GM18507 (cell line): ENCODE measurements around the gene TRAPPC12.

Source experiments
- DNase-seq: peaks from one replicate; pipeline ENCODE4 v3.0.0; 2011; ENCODE audit warnings: low read depth; ENCODE audit not compliant: insufficient read length; ENCODE audit errors: extremely low spot score
- FAIRE-seq: peaks from 2 replicates; lab custom pipeline; 2011; peaks lifted over from hg19 to GRCh38; lab: Jason Lieb, UNC

Gene TRAPPC12

DNA sequence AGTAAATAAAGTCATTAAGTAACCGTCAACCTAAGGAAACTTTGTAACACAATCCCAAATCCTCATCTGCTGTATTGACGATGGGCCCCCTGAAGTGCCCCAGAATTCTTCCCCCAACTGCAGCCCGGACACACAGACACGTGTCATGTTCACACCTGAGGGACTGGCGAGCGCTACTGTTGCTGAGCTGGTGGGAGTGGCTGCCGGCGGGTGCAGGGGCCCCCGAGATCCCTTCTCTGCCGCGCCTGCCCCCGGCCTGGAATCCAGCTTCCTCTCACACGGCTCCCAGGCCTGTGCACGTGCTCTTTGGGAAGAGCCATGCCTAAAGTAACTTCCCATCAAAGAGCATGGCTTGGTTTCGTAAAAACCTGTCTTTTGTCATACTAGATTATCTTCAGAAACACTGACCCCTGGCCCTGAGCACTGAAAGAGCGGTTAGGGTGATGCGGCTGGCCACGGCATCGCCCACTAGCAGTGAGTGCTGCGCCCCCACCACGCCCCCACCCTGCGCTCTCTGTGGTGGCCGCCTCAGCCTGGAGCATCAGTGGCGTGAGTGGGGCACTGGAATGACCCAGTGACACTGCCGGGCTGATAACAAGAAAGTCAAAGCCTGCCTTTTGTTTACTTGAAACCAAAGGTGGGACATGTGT, 83.8 kb downstream of the TRAPPC12 start:
- FAIRE-seq (no peak), DNase-seq (no peak)

DNA sequence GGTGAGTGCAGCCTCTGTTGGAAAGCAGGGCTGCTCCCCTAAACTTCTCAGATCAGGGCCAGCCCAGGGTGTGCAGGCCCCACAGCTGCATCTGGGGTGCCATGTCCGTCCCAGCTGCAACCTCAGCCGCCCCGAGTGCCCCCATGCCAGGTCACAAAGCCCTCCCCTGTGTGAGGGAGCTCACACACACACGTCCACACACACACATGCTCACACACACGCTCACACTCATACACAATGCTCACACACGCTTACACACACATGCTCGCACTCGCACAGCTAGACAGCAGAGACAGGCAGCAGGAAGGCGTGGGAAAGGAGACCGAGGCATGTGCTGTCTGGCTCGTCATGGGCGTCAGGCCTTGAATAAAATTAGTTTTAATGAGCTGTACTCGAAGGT, 84.5 kb downstream of the TRAPPC12 start:
- no peak for DNase-seq
- FAIRE-seq, result no peak

DNA sequence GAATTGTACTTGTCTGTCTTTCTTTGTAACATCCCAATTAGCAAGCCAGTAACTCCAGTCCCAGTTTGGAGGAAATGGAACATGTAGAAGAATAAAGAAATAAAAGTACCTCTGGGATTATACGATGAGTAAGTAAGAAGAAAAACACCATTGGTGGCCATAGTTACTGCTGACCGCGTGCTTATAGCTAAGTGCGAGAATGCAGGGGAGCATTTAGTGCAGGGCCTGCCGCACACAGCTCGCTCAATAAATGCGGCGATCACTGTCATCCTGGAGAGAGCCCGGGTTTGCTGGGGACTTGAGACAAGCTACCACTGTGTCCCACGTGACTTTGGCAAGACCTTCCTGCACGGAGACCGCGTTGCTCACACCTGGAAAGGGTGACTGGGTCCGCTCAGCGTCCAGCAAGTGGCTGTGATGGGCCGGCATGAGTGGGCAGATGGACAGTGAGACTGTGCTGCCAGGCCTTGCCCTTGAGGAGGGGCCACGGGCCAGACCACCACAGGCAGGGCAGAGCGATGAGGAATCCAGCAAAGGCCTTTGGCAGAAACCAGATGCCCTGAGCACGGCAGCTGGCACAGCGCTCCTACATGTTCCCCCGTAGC, 85.0 kb downstream of the TRAPPC12 start:
- FAIRE-seq, result no peak
- no peak for DNase-seq

DNA sequence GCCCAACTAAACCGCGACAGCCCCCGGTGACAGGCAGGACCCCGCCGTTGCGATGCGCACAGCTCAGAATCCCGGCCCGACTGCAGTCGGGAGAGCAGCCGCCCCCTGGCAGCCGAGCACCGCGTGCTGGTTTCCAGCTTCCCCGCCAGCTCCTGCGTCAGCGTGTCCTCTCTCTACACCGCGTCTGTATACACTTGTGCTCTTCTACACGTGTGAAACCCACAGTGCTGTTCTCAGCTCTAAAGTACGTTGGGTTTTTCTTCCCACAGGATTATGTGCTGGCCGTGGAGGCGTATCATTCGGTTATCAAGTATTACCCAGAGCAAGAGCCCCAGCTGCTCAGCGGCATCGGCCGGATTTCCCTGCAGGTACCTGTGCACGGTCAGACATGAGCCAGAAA, 85.8 kb downstream of the TRAPPC12 start:
- FAIRE-seq (no peak), DNase-seq (no peak)

DNA sequence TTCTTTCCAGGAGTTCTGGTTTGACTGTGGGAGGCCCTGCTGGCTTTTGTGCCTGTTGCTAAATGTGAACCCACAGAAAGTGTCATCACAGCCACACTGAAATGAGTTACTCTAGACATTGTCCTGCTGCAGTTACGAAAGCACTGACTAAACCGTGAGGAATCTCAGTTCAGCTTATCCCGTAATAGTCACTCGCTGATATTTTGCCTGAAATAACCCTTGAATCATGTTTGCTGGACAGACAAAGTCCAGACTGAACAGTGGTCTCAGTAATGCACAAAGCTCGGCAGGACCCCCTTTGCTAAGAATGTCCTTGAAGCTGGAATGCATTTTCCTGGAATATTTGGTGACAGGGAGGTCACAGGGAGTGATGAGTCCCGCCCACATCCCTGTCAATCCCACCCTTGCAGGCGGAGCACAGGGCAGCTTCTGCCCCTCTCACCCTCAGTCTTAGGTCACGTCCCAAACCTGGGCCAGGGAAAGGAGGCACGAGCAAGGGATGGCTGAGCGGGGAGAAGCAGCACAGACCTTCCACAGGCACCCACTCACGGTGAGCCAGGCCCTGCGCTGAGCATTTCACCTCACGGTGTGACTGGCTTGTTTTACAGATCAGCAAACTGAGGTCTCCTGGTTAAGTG, 86.5 kb downstream of the TRAPPC12 start:
- DNase-seq, result no peak
- no peak for FAIRE-seq

DNA sequence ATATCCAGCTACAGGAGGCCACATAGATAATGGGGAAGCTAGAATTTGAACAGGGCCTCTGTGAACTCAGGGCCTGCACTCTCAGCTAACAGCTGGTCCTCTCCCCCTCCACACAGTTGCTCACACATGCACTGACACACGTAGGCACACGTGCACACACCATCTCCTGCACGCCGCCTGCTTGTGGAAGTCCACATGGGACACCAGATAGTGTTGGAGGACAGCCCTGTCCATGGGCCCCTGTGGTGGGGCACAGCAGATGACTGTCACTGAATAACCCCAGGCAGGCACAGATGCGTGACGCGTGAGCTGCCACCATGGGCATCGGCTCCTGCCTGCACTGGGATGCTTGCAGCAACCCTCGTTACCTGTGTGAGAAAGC, 87.0 kb downstream of the TRAPPC12 start:
- DNase-seq, result no peak

DNA sequence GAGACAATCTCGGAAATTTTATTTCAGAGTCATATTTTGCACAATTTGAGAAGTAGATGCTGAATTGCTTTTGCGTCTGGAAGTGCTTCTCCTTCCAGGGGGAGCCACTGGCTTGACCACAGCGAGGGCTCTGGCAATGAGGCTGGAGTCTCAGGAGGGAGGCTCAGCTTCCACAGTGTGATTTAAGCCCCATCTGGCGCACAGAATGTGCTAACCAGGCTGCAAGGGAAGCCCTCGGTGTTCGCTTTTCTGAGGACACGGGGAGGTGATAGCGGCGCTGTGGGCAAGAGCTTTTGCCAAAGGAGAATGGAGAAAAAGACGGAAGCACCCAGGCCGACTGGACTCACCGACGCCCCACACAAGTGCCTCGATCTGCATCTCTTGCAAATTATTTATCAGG, 87.5 kb downstream of the TRAPPC12 start:
- no peak for DNase-seq
- FAIRE-seq, result no peak

More for the DNA sequence above, 87.0 kb downstream of the TRAPPC12 start:
- FAIRE-seq, result no peak

DNA sequence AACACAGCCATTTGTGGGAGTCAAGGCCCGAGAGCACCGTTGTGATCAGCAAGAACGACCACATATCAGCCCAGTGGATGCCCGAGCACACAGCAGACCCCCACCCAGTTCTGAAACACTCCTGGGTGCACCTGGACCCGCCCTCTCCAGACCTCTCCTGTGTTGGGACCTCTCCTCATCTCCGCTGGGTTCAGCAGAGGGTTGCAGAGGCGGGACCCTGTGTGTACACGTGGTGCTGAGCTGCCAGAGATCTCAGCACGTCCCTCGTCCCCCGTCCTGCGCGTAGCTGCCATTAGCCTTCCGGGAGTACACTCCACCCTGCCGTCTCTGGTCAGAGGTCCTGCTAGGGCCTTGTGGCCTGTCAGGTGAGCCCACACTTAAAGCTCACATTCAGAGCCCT, 88.2 kb downstream of the TRAPPC12 start:
- DNase-seq (no peak), FAIRE-seq (no peak)

DNA sequence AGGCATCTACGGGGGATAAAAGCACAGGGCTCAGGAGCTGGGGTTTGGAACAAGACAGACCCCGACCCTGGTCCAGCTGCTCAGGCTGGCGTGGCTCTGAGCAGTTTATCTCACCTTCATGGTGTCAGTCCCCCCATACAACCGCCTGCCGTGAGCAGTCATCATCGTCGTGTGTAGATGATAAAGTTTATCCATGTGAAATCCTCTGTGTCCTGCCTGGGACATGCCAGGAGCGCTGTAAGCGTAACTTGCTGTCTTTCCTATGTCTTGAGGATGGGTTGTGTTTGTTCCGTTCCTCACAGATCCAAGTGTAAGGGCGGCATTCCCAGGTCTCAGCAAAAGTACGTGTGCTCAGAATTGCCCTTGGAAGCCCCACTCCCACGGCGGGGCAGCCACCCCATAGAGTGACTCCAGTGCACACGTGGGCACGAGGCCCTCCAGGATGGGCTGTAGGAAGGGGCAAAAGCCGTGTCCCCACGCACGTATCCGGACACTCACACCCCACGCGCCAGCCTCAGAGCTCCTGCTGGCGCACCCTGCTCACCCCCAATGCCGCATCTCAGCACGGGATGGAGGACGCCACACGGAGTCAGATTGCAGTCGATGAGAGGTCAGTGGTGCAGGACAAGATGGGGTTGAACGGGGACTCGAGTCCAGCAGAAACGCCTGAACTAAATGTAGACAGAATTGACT, 88.9 kb downstream of the TRAPPC12 start:
- no peak for FAIRE-seq

DNA sequence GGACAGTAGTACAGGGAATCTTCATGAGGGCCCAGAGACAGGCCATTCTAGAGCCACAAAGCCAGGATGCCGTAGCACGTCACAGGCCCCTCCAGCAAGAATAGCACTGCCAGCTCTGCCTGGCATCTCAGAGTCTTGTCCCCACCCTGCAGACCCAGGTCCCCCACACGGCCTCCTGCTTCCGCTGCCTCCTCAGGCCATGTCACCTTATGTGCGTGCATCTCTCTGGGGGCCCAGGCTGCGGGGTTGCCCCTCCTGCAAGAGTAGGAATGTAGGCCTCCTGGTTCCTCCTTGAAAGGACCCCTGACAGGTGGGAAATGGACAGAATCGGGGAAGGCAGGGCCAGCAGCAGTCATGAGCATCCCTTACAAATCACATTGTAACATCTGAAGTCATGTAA, 90.0 kb downstream of the TRAPPC12 start:
- no peak for FAIRE-seq

More for the DNA sequence above, 88.9 kb downstream of the TRAPPC12 start:
- no peak for DNase-seq

DNA sequence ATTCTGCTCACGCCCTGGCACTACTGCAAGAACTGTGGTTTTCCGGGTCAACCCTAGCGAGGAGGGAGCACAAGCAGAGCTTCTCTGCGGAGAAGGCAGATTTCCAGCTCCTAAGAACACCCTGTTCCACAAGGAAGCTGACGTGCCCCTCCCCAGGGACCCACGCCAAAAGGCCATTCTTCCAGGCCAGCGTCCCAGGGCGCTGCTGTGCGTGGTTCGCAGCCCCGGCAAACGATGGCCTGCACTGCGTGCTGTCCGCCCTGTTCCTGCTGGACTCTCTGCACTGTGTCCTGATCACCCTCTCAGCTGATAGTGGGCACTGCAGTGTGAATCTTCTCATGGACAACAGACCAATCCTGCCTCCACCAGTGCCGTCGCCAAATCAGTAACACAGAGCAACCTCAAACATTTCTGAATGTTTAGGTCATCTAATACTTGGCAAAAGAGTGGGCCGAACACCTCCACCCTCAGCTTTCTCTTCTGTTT, 90.7 kb downstream of the TRAPPC12 start:
- FAIRE-seq (no peak), DNase-seq (no peak)

More for the DNA sequence above, 90.0 kb downstream of the TRAPPC12 start:
- DNase-seq, result no peak

DNA sequence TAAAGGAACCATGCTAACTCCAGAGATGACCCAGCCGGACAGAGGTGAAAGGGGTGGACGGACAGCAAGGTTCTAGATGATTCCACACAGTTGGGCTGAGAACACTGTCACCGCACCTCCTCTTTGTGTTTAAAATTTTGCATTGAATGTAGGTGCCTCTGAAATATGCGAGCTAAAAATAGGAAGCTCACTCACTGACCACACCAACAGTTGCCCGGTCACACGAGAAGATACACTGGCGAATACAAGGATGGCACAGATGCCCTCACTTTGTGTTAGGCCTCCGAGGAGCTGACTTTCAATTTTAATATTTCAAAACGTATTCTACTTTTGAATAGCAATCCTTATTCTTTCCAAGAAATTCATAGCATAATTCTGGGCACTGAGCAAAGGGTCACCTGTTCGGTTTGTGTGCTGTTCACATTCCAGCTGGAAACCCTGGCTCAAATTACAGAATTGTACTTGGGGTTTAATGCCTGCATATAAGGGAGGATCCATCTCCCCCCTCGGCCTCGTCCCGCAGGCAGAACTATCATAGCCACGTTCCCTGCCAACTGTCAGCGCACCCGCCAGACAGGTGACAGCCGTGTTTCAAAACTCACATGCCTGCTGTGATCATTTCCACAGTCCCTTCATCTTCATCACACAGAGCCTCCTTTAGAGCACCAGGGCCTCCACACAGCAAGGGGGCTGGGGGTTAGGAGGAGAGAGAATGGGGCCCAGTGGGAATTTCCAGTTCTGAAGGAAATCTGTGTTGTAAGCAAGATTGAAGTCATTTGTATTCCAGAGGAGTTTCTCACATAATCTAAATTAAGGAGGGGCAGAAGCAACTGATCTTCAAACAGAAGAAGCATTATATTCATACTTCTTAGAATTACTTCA, 91.6 kb downstream of the TRAPPC12 start:
- no peak for FAIRE-seq
- no peak for DNase-seq

DNA sequence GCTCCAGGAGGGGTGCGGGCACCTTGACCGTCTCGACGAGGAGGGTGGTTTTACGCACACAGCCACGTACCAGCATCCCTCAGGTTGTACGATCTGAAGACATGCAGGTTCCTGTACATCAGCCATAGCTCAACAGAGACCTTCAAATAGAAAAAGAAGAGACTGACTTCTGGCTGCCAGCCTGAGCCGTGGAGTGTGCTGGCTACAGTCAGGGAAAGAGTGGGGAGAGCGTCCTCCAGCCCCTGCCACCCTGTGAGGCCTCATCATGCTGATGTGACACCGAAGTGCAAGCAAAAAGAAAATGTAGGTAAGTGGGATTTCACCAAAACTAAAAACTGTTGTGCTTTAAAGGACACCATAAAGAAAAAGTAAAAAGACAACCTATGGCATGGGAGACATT, 92.8 kb downstream of the TRAPPC12 start:
- DNase-seq (no peak), FAIRE-seq (no peak)

DNA sequence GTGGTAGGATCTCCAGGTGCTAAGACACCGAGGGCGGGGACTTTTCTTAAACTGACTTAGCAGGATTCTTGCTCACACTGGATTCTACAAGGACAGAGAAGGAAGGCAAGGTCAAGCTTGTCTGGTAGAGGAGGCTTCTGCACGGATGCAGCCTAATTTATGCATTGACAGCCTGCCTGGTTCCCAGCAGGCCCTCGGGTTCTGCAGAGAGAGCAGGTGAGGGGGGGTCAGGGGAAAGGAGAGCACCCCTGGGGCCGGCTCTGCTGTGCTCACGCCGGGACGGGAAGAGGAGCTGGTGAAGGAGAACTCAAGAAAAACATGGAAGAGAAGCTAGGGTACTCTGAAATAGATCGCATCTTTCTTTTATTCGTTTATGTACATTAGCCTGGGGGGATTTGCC, 93.5 kb downstream of the TRAPPC12 start:
- DNase-seq, result no peak
- FAIRE-seq, result no peak

DNA sequence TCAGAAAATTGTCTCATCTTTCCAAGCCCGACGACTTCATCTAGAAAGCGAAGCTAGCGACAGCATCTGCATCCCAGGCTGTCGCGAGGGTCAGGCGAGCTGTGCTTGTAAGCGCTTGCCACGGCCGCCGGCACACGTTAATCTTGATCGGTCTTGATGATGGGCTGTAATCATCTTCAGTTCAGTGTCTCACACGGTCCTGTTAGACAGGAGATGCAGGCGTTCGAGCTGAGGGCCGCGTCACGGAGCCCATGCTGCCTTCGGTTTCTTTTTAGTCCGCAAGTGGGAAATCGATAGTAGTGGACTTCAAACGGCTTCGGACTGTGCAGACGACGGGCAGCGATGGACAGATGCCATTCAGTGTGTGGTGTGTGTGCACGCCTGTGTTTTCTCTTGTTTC, 96.3 kb downstream of the TRAPPC12 start:
- DNase-seq (no peak), FAIRE-seq (no peak)

DNA sequence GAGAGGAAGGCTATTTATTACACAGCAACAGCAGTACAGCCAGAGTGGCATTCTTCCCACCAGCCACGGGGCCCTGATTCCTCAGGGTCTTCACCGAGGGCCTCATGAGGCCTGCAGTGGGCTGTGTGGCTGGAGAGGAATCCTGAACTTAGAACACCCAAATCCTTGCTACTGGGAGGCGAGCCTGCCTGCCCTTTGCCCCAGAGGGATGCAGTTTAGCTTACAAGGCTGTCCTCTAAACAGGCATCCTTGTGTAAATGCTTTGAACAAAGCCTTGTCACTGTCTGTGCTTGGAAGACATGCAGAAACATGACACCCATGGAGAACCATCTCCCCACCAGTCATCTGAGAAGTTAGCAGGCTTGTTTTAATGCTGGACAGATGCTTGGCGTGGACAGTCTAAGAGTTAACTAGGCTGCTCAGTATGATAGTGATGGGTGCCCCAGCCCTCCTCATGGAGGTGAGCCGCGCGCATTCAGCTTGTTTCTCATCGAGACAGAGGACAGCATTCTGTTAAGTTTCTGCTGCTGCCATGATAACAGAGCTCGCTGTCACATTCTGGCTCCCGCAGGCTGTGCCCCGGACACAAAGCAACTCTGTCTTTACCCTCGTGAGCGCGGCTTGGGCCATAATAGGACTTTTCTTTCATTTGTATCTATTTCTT, 97.0 kb downstream of the TRAPPC12 start:
- FAIRE-seq (no peak), DNase-seq (no peak)

DNA sequence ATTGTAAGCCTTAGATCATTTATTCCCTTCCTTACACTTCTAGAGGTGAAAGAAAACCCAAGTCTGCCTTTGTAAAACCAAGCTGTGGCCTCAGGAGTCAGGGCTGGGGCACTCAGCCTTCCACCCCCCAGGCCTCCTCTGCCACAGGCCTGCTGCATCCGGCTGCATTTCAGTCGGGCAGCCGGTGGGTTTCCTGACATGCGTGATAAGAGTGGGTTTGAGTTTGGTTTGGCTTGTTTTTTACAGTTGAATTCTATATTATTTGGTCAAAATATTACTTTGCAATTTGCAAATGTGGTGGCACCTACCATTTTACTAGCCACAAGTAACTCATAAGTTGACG, 97.5 kb downstream of the TRAPPC12 start:
- FAIRE-seq (no peak), DNase-seq (no peak)

DNA sequence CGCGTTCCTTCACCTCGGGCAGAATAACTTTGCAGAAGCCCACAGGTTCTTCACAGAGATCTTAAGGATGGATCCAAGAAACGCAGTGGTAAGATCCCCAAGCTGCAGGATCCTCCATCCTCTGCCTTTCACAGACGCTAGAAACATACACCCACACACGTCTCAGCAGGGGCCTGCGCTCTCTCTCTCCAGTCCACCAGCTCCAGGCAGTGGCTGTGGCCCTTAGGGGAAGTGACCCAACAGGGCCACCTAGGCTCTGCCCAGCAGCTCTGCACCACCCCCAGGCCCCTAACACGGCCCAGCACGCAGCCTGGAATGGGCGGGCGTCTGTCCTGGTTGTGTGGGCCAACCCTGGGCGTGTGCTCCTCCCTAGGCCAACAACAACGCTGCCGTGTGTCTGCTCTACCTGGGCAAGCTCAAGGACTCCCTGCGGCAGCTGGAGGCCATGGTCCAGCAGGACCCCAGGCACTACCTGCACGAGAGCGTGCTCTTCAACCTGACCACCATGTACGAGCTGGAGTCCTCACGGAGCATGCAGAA, 99.4 kb downstream of the TRAPPC12 start:
- DNase-seq (no peak), FAIRE-seq (no peak)
